Osteoblast (primary cell): ENCODE measurements around the gene PAX4. TPM values are rescaled to one million over a fixed set of nuclear protein-coding genes. Genes with fewer than 3 reads are reported as not detected.
"Not testable (repeated sequence)": the region's sequence is repeated elsewhere in the genome, so short reads cannot be mapped to it uniquely, and the experiment has no call there.

Experiments used
- DNase-seq: peaks from one replicate; pipeline ENCODE4 v3.0.0; 2011; ENCODE audit warnings: low spot score, mixed read lengths; ENCODE audit not compliant: insufficient read length; ENCODE audit errors: missing footprints
- H2AFZ ChIP-seq: 2 replicates; pipeline ENCODE4 v1.6.0; 2011; ENCODE audit warnings: mild to moderate bottlenecking, low read length
- H3K27ac ChIP-seq: 2 replicates; pipeline ENCODE4 v1.5.1; 2011; ENCODE audit warnings: mild to moderate bottlenecking, low read depth, low read length, moderate library complexity
- H3K27me3 ChIP-seq: 2 replicates; pipeline ENCODE4 v1.6.0; 2012; ENCODE audit warnings: mild to moderate bottlenecking, control low read depth, inconsistent platforms, low read length, moderate library complexity; ENCODE audit not compliant: insufficient read depth
- H3K36me3 ChIP-seq: 2 replicates; pipeline ENCODE4 v1.5.1; 2011; ENCODE audit warnings: mild to moderate bottlenecking, low read length, control low read depth, moderate library complexity; ENCODE audit not compliant: insufficient read depth
- H3K4me1 ChIP-seq: 2 replicates; pipeline ENCODE4 v1.5.1; 2011; ENCODE audit warnings: mild to moderate bottlenecking, low read length, control low read depth, moderate library complexity; ENCODE audit not compliant: insufficient read depth
- H3K4me2 ChIP-seq: 2 replicates; pipeline ENCODE4 v1.6.0; 2011; ENCODE audit warnings: mild to moderate bottlenecking, low read length; ENCODE audit not compliant: insufficient read depth
- H3K4me3 ChIP-seq: fragments of 200-600 bp; sonication (generic); 3 replicates; pipeline ENCODE4 v1.5.1; 2012; ENCODE audit warnings: mild to moderate bottlenecking, low read length, inconsistent platforms; ENCODE audit not compliant: insufficient read depth
- H3K79me2 ChIP-seq: 2 replicates; pipeline ENCODE4 v1.6.0; 2012; ENCODE audit warnings: mild to moderate bottlenecking, low read length, control low read depth, inconsistent platforms; ENCODE audit not compliant: insufficient read depth
- H3K9me3 ChIP-seq: 2 replicates; pipeline ENCODE4 v1.5.1; 2011; ENCODE audit warnings: low read depth, low read length, control low read depth
- H4K20me1 ChIP-seq: 2 replicates; pipeline ENCODE4 v1.6.0; 2012; ENCODE audit warnings: mild to moderate bottlenecking, low read length, control low read depth; ENCODE audit not compliant: insufficient read depth
- total RNA-seq: library from RNA; depleted of rRNA; stranded (reverse); fragments of >200 nt; gene quantifications from 2 replicates; pipeline ENCODE4 v1.2.3, GENCODE V29; 2012
- TF ChIP-seq, protein P1 (sequence below): IDR thresholded peaks from 2 replicates; pipeline ENCODE4 v1.5.1; 2011; ENCODE audit warnings: mild to moderate bottlenecking, low read depth, low read length, moderate library complexity; ENCODE audit errors: extremely low read depth

The PAX4 gene
- total RNA-seq, 1 donor: not detected

DNA sequence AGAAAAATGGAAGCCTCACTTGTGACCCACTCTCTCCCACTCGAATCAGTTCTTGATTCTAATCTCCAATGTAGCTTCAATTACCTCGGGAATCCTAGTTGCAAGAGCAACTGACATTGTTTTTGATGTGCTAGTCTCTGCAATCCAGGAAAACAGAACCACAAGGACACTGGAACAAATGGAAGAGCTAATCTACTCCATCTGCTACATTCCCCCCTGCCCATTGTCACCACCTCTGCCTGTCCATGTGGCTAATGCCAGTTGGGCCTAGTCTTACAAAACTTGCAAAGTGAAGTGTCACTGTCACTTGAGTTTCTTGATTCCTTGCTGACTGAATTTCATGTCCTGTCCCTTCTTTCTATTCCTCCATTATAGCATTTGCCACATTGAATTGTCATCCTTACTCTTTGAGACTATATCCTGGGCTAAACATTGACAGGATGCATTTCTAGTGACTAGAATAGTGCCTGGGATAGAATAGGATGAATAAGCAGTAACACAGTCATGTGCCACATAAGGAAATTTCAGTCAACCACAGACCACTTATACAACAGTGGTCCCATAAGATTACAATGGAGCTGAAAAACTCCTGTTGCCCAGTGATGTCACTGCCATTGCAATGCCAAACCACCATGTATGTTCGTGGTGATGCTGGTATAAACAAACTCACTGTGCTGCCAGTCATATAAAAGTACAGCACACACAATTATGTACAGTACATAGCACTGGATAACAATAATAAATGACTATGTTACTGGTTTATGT lies 46.0 kb downstream of the PAX4 start:
- no peak overlapping the region for H3K4me2 ChIP-seq
- DNase-seq: peak; percentile 45
- no peaks in the 10 kb centered on the region for H4K20me1 ChIP-seq
- TF ChIP-seq, protein P1, sequence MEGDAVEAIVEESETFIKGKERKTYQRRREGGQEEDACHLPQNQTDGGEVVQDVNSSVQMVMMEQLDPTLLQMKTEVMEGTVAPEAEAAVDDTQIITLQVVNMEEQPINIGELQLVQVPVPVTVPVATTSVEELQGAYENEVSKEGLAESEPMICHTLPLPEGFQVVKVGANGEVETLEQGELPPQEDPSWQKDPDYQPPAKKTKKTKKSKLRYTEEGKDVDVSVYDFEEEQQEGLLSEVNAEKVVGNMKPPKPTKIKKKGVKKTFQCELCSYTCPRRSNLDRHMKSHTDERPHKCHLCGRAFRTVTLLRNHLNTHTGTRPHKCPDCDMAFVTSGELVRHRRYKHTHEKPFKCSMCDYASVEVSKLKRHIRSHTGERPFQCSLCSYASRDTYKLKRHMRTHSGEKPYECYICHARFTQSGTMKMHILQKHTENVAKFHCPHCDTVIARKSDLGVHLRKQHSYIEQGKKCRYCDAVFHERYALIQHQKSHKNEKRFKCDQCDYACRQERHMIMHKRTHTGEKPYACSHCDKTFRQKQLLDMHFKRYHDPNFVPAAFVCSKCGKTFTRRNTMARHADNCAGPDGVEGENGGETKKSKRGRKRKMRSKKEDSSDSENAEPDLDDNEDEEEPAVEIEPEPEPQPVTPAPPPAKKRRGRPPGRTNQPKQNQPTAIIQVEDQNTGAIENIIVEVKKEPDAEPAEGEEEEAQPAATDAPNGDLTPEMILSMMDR: no peak
- no peaks in the 10 kb centered on the region for H3K9me3 ChIP-seq
- H3K79me2 ChIP-seq: no peaks in the 10 kb centered on the region
- H3K27me3 ChIP-seq: no peaks in the 10 kb centered on the region
- H2AFZ ChIP-seq: no peak overlapping the region
- H3K4me3 ChIP-seq: no peak overlapping the region
- no peaks in the 10 kb centered on the region for H3K4me1 ChIP-seq
- H3K27ac ChIP-seq: no peak overlapping the region
- H3K36me3 ChIP-seq: no peaks in the 10 kb centered on the region

DNA sequence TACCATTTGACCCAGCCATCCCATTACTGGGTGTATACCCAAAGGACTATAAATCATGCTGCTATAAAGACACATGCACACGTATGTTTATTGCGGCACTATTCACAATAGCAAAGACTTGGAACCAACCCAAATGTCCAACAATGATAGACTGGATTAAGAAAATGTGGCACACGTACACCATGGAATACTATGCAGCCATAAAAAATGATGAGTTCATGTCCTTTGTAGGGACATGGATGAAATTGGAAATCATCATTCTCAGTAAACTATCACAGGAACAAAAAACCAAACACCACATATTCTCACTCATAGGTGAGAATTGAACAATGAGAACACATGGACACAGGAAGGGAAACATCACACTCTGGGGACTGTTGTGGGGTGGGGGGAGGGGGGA lies 49.9 kb downstream of the PAX4 start:
- not testable (repeated sequence) for H3K79me2 ChIP-seq, DNase-seq, H3K9me3 ChIP-seq, H2AFZ ChIP-seq, H3K36me3 ChIP-seq, H3K4me3 ChIP-seq, H3K4me2 ChIP-seq, H3K27ac ChIP-seq, H3K27me3 ChIP-seq, H4K20me1 ChIP-seq, H3K4me1 ChIP-seq

DNA sequence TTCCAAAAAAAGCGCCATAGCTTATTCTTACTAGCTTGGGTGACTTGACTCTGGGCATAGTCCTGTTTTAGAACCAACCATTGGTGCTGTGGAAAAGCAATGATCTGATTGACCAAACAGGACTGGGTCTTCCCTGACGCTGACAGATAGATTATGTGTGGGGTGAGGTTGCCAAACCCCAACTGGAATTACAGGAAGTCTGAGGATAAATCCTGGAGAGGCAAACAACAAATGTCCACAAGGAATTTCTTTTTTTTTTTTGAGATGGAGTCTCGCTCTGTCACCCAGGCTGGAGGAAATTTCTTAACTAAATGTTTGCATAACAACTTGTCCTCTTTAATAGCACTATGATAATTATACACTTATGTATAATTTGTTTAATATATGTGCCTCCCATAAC lies 51.7 kb downstream of the PAX4 start:
- DNase-seq: no peak
- Histone ChIP-seq H3K27me3 (no peaks in the 10 kb centered on the region), H3K4me2 (no peak overlapping the region), H3K79me2 (no peaks in the 10 kb centered on the region), H3K36me3 (no peaks in the 10 kb centered on the region), H3K4me1 (no peaks in the 10 kb centered on the region), H3K27ac (no peak overlapping the region), H3K9me3 (no peaks in the 10 kb centered on the region), H2AFZ (no peak overlapping the region), H4K20me1 (no peaks in the 10 kb centered on the region), H3K4me3 (no peak overlapping the region)
- TF ChIP-seq, protein P1: no peak

Other genes starting within 250 kb of the PAX4 start
- 21.7 and 26.5 TPM in 2 replicates for gene ZNF800, start 225.4 kb downstream of the PAX4 start, total RNA-seq
- gene GCC1, start 32.5 kb downstream of the PAX4 start, total RNA-seq: 20.9 and 24.2 TPM in 2 replicates
- 146 and 147 TPM in 2 replicates for gene ARF5, start 29.7 kb downstream of the PAX4 start, total RNA-seq
- gene FSCN3, start 24.4 kb downstream of the PAX4 start, total RNA-seq: 1.5 and 1.8 TPM in 2 replicates
- 245 and 257 TPM in 2 replicates for gene SND1, start 34.1 kb upstream of the PAX4 start, total RNA-seq